Fibroblast of mammary gland (primary cell): ENCODE results near the gene KCNJ5.

Experiments used
- DNase-seq: peaks from one replicate; pipeline ENCODE4 v3.0.0-alpha.2; 2010; ENCODE audit warnings: low read depth
- H3K4me3 ChIP-seq: 2 replicates; pipeline ENCODE4 v1.5.1; 2011; ENCODE audit warnings: low read depth, mild to moderate bottlenecking, low read length, moderate library complexity; ENCODE audit not compliant: control insufficient read depth
- TF ChIP-seq, protein P1 (sequence below): conservative IDR thresholded peaks from 2 replicates; pipeline ENCODE4 v1.5.1; 2011; ENCODE audit warnings: low read depth, low read length, inconsistent platforms; ENCODE audit not compliant: control insufficient read depth, insufficient read depth

Gene KCNJ5

DNA sequence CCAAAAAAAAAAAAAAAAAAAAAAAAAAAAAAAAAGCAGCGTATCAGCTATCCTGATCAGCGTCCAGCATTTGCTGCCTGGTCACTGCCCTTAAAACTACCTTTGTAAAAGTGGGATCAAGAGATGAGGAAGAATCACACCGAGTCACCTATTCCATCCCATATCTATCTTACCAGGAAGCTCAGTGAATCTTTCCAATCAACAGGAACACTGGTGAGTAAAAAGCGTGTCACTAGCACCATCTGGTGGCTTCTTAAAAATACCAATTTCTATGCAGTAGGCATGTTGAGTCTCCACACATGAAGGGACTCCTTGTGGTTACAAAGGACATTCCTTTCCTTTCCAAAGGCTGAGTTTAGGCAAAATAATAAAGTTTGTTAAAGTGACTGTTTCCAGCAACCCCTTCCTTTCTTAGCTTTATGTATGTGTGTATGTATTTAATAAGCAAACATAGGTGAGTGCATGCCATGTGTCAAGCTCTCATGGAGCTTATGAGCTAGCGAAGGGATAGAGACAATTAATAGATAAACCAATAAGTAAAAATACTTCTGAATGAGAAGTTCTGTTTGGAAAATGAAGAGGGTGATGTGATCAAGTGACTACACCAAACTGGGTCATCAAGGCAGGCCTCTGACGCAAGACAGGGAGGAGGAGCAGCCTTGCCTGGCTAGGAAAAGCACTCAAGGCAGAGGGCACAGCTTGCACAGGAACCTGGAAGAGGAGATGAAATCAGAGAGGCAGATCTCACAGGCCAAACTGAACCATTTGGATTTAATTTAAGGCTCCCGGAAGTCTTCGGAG is 65.4 kb downstream of the KCNJ5 start:
- TF ChIP-seq, protein P1, sequence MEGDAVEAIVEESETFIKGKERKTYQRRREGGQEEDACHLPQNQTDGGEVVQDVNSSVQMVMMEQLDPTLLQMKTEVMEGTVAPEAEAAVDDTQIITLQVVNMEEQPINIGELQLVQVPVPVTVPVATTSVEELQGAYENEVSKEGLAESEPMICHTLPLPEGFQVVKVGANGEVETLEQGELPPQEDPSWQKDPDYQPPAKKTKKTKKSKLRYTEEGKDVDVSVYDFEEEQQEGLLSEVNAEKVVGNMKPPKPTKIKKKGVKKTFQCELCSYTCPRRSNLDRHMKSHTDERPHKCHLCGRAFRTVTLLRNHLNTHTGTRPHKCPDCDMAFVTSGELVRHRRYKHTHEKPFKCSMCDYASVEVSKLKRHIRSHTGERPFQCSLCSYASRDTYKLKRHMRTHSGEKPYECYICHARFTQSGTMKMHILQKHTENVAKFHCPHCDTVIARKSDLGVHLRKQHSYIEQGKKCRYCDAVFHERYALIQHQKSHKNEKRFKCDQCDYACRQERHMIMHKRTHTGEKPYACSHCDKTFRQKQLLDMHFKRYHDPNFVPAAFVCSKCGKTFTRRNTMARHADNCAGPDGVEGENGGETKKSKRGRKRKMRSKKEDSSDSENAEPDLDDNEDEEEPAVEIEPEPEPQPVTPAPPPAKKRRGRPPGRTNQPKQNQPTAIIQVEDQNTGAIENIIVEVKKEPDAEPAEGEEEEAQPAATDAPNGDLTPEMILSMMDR: peak; percentile 73
- DNase-seq: peak; percentile 78
- H3K4me3 ChIP-seq: no peak overlapping the region

DNA sequence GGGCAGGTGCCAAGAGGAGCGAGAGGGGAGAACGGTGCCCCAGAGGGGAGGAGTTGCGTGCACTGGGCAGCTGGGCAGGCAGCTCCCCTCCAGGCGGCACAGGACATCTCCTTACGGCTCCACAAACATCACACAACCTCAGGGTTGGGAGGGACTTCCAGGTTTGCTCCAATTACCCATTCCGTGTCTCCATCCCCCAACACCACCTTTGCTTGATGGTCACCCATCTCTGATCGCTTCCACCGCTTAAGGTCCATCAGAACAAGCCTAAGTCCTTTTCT is 66.0 kb downstream of the KCNJ5 start:
- TF ChIP-seq, protein P1: no peak
- no peak overlapping the region for H3K4me3 ChIP-seq
- DNase-seq: no peak

DNA sequence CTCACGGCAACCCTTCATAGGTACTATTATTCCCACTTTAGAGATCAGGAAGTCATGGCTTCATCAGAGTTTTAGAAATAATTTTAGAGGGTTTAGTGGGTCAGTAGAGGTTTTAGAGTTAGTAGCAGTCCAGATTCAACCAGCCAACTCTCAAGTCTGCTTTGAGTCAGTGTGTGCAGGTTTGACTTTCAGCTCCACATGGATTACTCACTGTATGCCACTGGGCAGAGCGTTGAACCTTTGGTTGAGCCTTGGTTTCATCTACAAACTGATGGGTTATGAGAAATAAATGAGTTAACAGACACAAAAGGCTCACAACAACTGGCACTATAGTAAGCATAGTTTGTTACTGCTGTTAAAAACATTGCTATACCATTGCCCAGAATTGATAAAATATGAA is 70.5 kb downstream of the KCNJ5 start:
- TF ChIP-seq, protein P1: no peak
- no peak for DNase-seq
- H3K4me3 ChIP-seq: no peak overlapping the region

DNA sequence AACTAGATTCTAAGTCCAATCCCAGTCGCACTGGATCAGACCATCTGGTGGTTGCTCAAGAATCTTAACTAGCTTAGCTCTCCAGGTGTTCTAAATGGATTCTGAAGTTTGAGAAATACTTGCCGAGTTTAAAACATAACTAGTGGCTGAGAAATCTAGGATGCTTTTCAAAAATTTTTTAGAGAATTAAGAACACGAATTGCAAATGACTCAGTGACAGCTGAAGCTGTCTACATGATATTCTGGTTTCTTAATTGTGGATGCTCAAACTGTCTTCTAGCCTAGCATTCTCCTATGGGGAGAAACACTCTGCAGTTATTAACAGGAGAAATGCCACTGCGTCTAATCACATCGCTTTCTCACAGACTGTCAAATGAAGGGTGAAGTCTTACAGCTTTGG is 71.7 kb downstream of the KCNJ5 start:
- no peak overlapping the region for H3K4me3 ChIP-seq
- no peak for DNase-seq
- TF ChIP-seq, protein P1: no peak

DNA sequence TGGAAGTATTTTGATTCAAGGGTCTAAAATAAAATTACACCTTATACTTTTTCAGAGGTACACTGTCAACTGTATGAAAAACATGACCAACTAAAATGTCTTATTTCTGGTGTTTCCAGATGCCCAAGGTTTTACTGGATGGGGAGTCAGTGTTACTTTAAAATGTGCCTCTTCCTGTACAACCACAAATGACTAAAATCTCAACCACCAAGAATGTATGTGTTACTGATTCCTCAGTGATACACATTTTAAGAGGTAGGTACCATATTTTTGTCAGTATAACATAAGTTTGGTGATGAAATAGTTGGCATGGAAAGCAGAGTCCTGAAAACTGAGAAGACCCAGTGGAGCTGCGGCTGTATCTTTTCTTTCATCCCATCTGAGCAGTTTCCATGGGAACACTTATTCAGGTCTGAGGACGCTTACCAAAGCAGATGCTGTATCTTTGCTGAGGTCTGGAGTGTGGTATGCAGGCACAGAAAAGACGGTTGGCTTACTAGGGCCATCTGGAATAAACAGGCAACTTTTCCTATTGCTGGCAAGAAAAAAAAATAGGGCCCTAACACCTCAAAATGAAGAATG is 72.7 kb downstream of the KCNJ5 start:
- TF ChIP-seq, protein P1: no peak
- no peak overlapping the region for H3K4me3 ChIP-seq
- DNase-seq: no peak

DNA sequence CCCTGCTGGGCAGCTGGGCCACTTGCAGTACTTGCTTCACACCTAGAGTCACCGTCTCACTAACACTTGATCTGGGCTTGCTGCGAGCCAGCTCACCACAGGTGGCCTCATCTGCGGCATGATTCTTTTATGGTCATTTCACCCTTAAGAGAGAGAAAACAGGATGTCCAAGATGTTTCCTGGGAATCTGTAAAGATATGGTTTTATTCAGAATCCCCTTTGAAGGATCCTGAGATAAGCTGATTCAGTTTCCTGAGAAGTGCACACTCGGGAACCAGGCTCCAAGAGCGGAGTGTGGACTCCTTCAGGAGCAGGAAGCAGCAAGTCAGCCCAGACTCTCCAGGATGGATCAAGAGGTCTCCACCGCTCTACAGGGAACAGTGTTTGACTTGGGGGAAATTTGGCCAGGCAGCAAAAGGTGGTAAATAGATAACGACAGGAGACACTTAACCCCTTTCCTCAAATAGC is 73.3 kb downstream of the KCNJ5 start:
- TF ChIP-seq, protein P1: no peak
- no peak overlapping the region for H3K4me3 ChIP-seq
- no peak for DNase-seq
